Measurements from ENCODE around the gene TMEM125.

DNA sequence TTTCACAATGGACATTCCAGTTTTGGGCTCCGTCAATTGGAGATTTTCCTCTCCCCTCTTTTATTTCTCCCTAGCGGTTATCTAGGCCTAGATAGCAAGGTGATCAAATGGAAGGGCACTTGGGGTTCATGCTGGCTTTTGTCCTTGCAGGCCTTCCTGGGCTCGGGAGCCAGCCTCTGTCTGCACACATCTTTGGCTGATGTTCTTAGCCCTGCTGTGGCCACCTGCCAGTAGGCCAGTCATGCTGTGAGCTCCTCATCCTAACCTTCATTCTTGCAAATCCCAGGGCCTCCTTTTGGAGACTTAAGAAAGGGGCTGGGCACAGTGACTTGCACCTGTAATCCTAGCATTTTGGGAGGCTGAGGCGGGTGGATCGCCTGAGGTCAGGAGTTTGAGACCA lies 44.5 kb downstream of the TMEM125 start:
- TF ChIP-seq, protein P1, sequence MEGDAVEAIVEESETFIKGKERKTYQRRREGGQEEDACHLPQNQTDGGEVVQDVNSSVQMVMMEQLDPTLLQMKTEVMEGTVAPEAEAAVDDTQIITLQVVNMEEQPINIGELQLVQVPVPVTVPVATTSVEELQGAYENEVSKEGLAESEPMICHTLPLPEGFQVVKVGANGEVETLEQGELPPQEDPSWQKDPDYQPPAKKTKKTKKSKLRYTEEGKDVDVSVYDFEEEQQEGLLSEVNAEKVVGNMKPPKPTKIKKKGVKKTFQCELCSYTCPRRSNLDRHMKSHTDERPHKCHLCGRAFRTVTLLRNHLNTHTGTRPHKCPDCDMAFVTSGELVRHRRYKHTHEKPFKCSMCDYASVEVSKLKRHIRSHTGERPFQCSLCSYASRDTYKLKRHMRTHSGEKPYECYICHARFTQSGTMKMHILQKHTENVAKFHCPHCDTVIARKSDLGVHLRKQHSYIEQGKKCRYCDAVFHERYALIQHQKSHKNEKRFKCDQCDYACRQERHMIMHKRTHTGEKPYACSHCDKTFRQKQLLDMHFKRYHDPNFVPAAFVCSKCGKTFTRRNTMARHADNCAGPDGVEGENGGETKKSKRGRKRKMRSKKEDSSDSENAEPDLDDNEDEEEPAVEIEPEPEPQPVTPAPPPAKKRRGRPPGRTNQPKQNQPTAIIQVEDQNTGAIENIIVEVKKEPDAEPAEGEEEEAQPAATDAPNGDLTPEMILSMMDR (IDR thresholded peaks at IDR 0.05) = no peak
- TF ChIP-seq POLR2A (IDR thresholded peaks at IDR 0.05) = no peak

Data from testis (tissue), 2 donors.